Measurements from ENCODE around the gene TOPBP1. TPM values are rescaled to one million over a fixed set of nuclear protein-coding genes. Genes with fewer than 3 reads are reported as not detected.

The TOPBP1 gene
- total and polyA plus RNA-seq, 8 donors, result 5.5 to 78.1 (median 43.0) TPM

GRCh38 chr3:133572158-133573053 lies 89.3 kb downstream of the TOPBP1 start:
- H3K4me3 ChIP-seq, result peak overlapping the region; percentile 21 to 37 (median 28)
- 65 to 82% (median 80%) methylated on average over 19 of the region's 19 CpGs for WGBS, 5 donors
- intact Hi-C loops (cut with DNase I; ENCODE audit: low total_unique reads), result no loop called here

GRCh38 chr3:133570937-133571320 lies 90.8 kb downstream of the TOPBP1 start:
- Histone ChIP-seq H3K27me3 (no peaks in the 10 kb centered on the region), H3K4me3 (no peak overlapping the region), H3K36me3 (peaks cover 0 to 5% (median 2%) of the 10 kb centered on the region in 4 donors), H3K4me1 (peaks cover 6 to 59% (median 23%) of the 10 kb centered on the region in 4 donors), H3K27ac (peak overlapping the region in 4 of 5 donors; percentile 49 to 79 (median 64)), H3K9me3 (no peaks in the 10 kb centered on the region)
- intact Hi-C loops (cut with DNase I; ENCODE audit: low total_unique reads), result no loop called here
- TF ChIP-seq POLR2A (IDR thresholded peaks at IDR 0.05), result no peak
- TF ChIP-seq POLR2AphosphoS5 (IDR thresholded peaks at IDR 0.05), result no peak
- 77 to 96% (median 81%) methylated on average over 2 of the region's 2 CpGs for WGBS, 5 donors
- no peak for DNase-seq

More at GRCh38 chr3:133572158-133573053, 89.3 kb downstream of the TOPBP1 start:
- Histone ChIP-seq H3K27ac (peak overlapping the region; percentile 75 to 99 (median 97)), H3K4me1 (peaks cover 20 to 74% (median 35%) of the 10 kb centered on the region in 4 donors), H3K9me3 (no peaks in the 10 kb centered on the region), H3K27me3 (no peaks in the 10 kb centered on the region), H3K36me3 (peaks cover 0 to 20% (median 14%) of the 10 kb centered on the region in 4 donors)
- TF ChIP-seq CTCF (IDR thresholded peaks at IDR 0.05) (no peak), POLR2A (IDR thresholded peaks at IDR 0.05) (no peak), EP300 (IDR thresholded peaks at IDR 0.05) (no peak), POLR2AphosphoS5 (IDR thresholded peaks at IDR 0.05) (no peak)
- DNase-seq, result peak in 1 of 2 donors; percentile 43

DNA sequence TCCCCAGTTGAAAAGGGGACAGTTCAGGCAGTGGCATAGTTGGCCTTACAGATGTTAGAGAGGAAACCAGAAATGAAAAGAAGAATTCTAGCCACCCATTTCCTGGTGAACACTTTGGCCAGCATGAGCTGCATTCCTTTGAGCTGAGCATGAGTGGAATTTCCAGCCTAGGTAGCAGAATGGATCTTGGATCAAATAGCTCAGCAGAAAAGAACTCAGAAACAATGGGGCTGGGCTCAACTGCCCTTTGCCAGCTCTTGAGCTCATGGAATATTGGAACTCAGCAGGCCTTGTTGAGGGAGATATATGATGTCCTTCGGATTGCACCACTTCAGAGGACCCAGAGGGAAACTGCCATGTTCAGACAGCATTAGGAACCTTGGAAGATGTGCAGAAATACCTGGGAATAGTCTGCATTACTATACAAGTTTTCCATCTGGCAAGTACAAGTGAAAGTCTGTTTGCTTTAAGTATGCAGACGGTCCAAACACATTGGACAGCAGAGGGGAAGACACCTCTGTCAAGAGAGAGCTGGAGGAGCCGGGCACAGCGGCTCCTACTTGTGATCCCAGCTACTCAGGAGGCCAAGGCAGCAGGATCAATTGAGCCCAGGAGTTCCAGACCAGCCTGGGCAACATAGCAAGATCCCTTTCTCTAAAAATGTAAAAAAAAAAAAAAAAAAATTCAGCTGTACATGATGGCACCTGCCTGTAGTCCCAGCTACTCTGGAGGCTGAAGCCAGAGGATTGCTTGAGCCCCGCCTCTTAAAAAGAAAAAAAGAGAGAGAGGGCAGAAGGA lies 91.4 kb downstream of the TOPBP1 start:
- Histone ChIP-seq H3K4me3 (no peak overlapping the region), H3K36me3 (no peaks in the 10 kb centered on the region), H3K9me3 (no peaks in the 10 kb centered on the region), H3K27me3 (no peaks in the 10 kb centered on the region), H3K27ac (peak overlapping the region in 4 of 5 donors; percentile 49 to 79 (median 64)), H3K4me1 (peaks cover 3 to 53% (median 18%) of the 10 kb centered on the region in 4 donors)
- peak; percentile 34 to 73 for DNase-seq
- 75 to 84% (median 80%) methylated on average over 5 of the region's 5 CpGs for WGBS, 5 donors
- intact Hi-C loops (cut with DNase I; ENCODE audit: low total_unique reads), result no loop called here
- peak in 1 of 3 donors; percentile 63 for TF ChIP-seq POLR2AphosphoS5 (IDR thresholded peaks at IDR 0.05)
- no peak for TF ChIP-seq POLR2A (IDR thresholded peaks at IDR 0.05)

GRCh38 chr3:133568294-133569014 lies 93.3 kb downstream of the TOPBP1 start:
- 64 to 76% (median 70%) methylated on average over 8 of the region's 8 CpGs for WGBS, 5 donors
- no peaks in the 10 kb centered on the region for H3K9me3 ChIP-seq
- no peaks in the 10 kb centered on the region for H3K27me3 ChIP-seq
- peaks cover 3 to 48% (median 15%) of the 10 kb centered on the region in 4 donors for H3K4me1 ChIP-seq
- H3K27ac ChIP-seq, result peak overlapping the region in 3 of 5 donors; percentile 35 to 79 (median 64)
- DNase-seq, result no peak
- TF ChIP-seq POLR2A (IDR thresholded peaks at IDR 0.05) (no peak), POLR2AphosphoS5 (IDR thresholded peaks at IDR 0.05) (peak in 1 of 3 donors; percentile 66)
- no peak overlapping the region for H3K4me3 ChIP-seq
- H3K36me3 ChIP-seq, result no peaks in the 10 kb centered on the region
- intact Hi-C loops (cut with DNase I; ENCODE audit: low total_unique reads), result no loop called here

DNA sequence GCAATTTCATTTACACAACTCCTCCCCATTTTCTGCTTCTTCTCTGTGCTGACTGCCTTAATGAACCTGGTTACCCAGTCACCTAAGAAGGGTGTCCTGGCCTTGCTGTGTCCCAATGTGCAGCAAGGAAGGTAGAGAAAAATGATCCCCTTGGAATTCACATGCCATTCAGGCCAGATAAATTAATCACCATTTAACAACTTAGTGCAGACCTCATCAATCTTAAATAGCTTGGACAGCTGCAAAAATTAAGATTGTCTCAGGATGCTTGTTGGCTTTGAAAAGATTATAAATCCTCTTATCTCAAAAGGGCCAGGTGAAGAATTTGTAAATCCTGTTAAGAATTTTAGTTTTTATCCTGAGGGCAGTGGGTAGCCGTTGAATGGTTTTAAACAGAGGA lies 97.9 kb downstream of the TOPBP1 start:
- WGBS, 5 donors, result 72 to 92% (median 80%) methylated on average over 1 of the region's 1 CpG
- Histone ChIP-seq H3K4me1 (peaks cover 0 to 8% (median 4%) of the 10 kb centered on the region in 4 donors), H3K9me3 (peaks cover 0 to 3% (median 0%) of the 10 kb centered on the region in 4 donors), H3K36me3 (no peaks in the 10 kb centered on the region), H3K27ac (no peak overlapping the region), H3K4me3 (no peak overlapping the region), H3K27me3 (no peaks in the 10 kb centered on the region)
- no peak for DNase-seq
- TF ChIP-seq POLR2A (IDR thresholded peaks at IDR 0.05) (no peak), POLR2AphosphoS5 (IDR thresholded peaks at IDR 0.05) (no peak), CTCF (IDR thresholded peaks at IDR 0.05) (no peak), EP300 (IDR thresholded peaks at IDR 0.05) (no peak)
- intact Hi-C loops (cut with DNase I; ENCODE audit: low total_unique reads), result no loop called here
